ENCODE data around the gene PDIA3.
"Not testable (repeated sequence)": the region's sequence is repeated elsewhere in the genome, so short reads cannot be mapped to it uniquely, and the experiment has no call there.

The PDIA3 gene

GRCh38 chr15:43746245-43746902 lies at the start of gene PDIA3:
Gene PDIA3, plus strand, starts transcription at chr15:43746438. Its CDS starts 102 bp downstream, at chr15:43746540.
- DNase-seq (ENCODE audit: low spot score), result peak; percentile 93

GRCh38 chr15:43702174-43702573 lies 44.1 kb upstream of the PDIA3 start:
- in situ Hi-C loops (cut with MboI; ENCODE audit: low sequenced_read_pairs, unreplicated experiment), result no loop called here
- TF ChIP-seq CTCF (IDR thresholded peaks at IDR 0.05; ENCODE audit: borderline replicate concordance, control extremely low read depth, extremely low read depth, insufficient read depth, missing control alignments), result no peak
- no peak for DNase-seq (ENCODE audit: low spot score)

More at GRCh38 chr15:43746245-43746902, at the start of gene PDIA3:
- in situ Hi-C loops (cut with MboI; ENCODE audit: low sequenced_read_pairs, unreplicated experiment), result not testable (repeated sequence)

GRCh38 chr15:43702701-43703424 lies 43.4 kb upstream of the PDIA3 start:
- no peak for DNase-seq (ENCODE audit: low spot score)
- no peak for TF ChIP-seq CTCF (IDR thresholded peaks at IDR 0.05; ENCODE audit: borderline replicate concordance, control extremely low read depth, extremely low read depth, insufficient read depth, missing control alignments)
- in situ Hi-C loops (cut with MboI; ENCODE audit: low sequenced_read_pairs, unreplicated experiment), result no loop called here

- in situ Hi-C loops (cut with MboI; ENCODE audit: low sequenced_read_pairs, unreplicated experiment); DNase-seq (ENCODE audit: low spot score): not testable (repeated sequence)
These were observed 35.7 kb upstream of the PDIA3 start for GRCh38 chr15:43710431-43711131.

- DNase-seq (ENCODE audit: low spot score), result no peak
- no peak for TF ChIP-seq CTCF (IDR thresholded peaks at IDR 0.05; ENCODE audit: borderline replicate concordance, control extremely low read depth, extremely low read depth, insufficient read depth, missing control alignments)
- in situ Hi-C loops (cut with MboI; ENCODE audit: low sequenced_read_pairs, unreplicated experiment), result no loop called here
These were observed 23.1 kb upstream of the PDIA3 start for GRCh38 chr15:43723151-43723550.

GRCh38 chr15:43726306-43726705 lies 19.9 kb upstream of the PDIA3 start:
- in situ Hi-C loops (cut with MboI; ENCODE audit: low sequenced_read_pairs, unreplicated experiment); DNase-seq (ENCODE audit: low spot score): not testable (repeated sequence)

- DNase-seq (ENCODE audit: low spot score); in situ Hi-C loops (cut with MboI; ENCODE audit: low sequenced_read_pairs, unreplicated experiment): not testable (repeated sequence)
These were observed 18.0 kb upstream of the PDIA3 start for GRCh38 chr15:43728053-43728725.

- in situ Hi-C loops (cut with MboI; ENCODE audit: low sequenced_read_pairs, unreplicated experiment), result no loop called here
- no peak for TF ChIP-seq CTCF (IDR thresholded peaks at IDR 0.05; ENCODE audit: borderline replicate concordance, control extremely low read depth, extremely low read depth, insufficient read depth, missing control alignments)
- DNase-seq (ENCODE audit: low spot score), result peak; percentile 14
These were observed 10.8 kb upstream of the PDIA3 start for GRCh38 chr15:43735416-43735815.

- in situ Hi-C loops (cut with MboI; ENCODE audit: low sequenced_read_pairs, unreplicated experiment); DNase-seq (ENCODE audit: low spot score): not testable (repeated sequence)
These were observed 668 bp downstream of the PDIA3 start for GRCh38 chr15:43746903-43747309.
